ENCODE measurements around the gene RREB1. TPM values are rescaled to one million over a fixed set of nuclear protein-coding genes. Genes with fewer than 3 reads are reported as not detected.

RREB1 gene
- total and polyA plus RNA-seq, 2 experiments from 2014 or later, result 8.5 to 25.5 TPM

DNA sequence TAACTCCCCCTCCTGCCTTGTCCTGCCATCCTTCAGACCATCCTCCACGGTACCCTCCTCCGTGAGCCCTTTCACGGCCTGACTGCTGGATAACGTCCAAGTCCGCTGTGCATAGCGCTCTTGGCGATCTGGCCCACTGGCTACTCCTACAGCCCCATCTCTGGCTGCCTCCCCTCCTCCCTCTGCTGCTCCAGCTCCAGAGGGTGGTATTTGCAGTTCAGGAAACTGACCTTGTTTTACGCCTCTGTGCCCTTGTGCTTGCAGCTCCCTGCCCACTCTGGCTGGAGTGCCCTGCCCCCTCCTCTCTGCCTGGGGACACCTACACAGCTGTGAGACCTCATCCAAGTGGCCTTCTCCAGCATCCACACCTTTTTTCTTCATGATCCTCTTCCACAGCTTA, 6.5 kb upstream of the RREB1 start (continued):
- TF ChIP-seq, protein P1, sequence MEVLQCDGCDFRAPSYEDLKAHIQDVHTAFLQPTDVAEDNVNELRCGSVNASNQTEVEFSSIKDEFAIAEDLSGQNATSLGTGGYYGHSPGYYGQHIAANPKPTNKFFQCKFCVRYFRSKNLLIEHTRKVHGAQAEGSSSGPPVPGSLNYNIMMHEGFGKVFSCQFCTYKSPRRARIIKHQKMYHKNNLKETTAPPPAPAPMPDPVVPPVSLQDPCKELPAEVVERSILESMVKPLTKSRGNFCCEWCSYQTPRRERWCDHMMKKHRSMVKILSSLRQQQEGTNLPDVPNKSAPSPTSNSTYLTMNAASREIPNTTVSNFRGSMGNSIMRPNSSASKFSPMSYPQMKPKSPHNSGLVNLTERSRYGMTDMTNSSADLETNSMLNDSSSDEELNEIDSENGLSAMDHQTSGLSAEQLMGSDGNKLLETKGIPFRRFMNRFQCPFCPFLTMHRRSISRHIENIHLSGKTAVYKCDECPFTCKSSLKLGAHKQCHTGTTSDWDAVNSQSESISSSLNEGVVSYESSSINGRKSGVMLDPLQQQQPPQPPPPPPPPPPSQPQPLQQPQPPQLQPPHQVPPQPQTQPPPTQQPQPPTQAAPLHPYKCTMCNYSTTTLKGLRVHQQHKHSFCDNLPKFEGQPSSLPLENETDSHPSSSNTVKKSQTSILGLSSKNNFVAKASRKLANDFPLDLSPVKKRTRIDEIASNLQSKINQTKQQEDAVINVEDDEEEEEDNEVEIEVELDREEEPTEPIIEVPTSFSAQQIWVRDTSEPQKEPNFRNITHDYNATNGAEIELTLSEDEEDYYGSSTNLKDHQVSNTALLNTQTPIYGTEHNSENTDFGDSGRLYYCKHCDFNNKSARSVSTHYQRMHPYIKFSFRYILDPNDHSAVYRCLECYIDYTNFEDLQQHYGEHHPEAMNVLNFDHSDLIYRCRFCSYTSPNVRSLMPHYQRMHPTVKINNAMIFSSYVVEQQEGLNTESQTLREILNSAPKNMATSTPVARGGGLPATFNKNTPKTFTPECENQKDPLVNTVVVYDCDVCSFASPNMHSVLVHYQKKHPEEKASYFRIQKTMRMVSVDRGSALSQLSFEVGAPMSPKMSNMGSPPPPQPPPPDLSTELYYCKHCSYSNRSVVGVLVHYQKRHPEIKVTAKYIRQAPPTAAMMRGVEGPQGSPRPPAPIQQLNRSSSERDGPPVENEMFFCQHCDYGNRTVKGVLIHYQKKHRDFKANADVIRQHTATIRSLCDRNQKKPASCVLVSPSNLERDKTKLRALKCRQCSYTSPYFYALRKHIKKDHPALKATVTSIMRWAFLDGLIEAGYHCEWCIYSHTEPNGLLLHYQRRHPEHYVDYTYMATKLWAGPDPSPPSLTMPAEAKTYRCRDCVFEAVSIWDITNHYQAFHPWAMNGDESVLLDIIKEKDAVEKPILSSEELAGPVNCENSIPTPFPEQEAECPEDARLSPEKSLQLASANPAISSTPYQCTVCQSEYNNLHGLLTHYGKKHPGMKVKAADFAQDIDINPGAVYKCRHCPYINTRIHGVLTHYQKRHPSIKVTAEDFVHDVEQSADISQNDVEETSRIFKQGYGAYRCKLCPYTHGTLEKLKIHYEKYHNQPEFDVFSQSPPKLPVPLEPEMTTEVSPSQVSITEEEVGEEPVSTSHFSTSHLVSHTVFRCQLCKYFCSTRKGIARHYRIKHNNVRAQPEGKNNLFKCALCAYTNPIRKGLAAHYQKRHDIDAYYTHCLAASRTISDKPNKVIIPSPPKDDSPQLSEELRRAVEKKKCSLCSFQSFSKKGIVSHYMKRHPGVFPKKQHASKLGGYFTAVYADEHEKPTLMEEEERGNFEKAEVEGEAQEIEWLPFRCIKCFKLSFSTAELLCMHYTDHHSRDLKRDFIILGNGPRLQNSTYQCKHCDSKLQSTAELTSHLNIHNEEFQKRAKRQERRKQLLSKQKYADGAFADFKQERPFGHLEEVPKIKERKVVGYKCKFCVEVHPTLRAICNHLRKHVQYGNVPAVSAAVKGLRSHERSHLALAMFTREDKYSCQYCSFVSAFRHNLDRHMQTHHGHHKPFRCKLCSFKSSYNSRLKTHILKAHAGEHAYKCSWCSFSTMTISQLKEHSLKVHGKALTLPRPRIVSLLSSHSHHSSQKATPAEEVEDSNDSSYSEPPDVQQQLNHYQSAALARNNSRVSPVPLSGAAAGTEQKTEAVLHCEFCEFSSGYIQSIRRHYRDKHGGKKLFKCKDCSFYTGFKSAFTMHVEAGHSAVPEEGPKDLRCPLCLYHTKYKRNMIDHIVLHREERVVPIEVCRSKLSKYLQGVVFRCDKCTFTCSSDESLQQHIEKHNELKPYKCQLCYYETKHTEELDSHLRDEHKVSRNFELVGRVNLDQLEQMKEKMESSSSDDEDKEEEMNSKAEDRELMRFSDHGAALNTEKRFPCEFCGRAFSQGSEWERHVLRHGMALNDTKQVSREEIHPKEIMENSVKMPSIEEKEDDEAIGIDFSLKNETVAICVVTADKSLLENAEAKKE (CRISPR knock-in tag; IDR thresholded peaks at IDR 0.05), result no peak
- no peak for TF ChIP-seq JUNB (IDR thresholded peaks at IDR 0.05; ENCODE audit: unreplicated experiment)
- no peak for TF ChIP-seq ZNF331 (CRISPR knock-in tag; IDR thresholded peaks at IDR 0.05; ENCODE audit: low read depth)
- TF ChIP-seq ZNF114 (CRISPR knock-in tag; IDR thresholded peaks at IDR 0.05), result no peak
- no peak for TF ChIP-seq STAT1 (IDR thresholded peaks at IDR 0.05; ENCODE audit: unreplicated experiment)

DNA sequence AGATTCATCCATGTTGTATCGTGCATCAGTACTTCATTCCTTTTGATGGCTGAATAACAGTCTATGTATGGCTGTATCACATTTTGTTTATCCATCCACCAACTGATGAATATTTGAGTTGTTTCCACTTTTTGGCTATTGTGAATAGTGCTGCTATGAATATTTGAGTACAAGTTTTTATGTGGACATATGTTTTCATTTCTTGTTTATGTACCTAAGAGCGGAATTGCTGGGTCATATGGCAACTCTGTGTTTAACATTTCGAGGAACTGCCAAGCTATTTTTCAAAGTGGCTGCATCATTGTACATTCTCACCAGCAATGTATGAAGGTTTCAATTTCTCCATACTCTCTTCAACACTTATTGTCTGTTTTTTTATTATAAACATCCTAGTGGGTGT, 3.0 kb upstream of the RREB1 start:
- Histone ChIP-seq H2AFZ (no peak overlapping the region), H3K27ac (ENCODE audit: low read depth) (no peak overlapping the region), H3K9me2 (ENCODE audit: insufficient read depth) (no peaks in the 10 kb centered on the region), H3K4me2 (no peak overlapping the region), H3K4me3 (no peak overlapping the region), H3F3A (replicated peaks; ENCODE audit: low read depth) (0 out of 2 replicates have a peak, but pooled peaks cover 4% of the 10 kb centered on the region), H3K27me3 (ENCODE audit: insufficient read depth) (peaks cover 30% of the 10 kb centered on the region), H3K4me1 (ENCODE audit: insufficient read depth) (peaks cover 13% of the 10 kb centered on the region), H4K20me1 (replicated peaks; ENCODE audit: insufficient read depth) (peaks cover 2% of the 10 kb centered on the region), H3K79me2 (replicated peaks; ENCODE audit: insufficient read depth) (peaks cover 5% of the 10 kb centered on the region), H3K36me3 (ENCODE audit: insufficient read depth) (no peaks in the 10 kb centered on the region)
- Mint-ChIP-seq H3K4me3 (no peak overlapping the region), H3K36me3 (ENCODE audit: low read depth) (no peaks in the 10 kb centered on the region; the same call in 2 of the 3 replicates), H3K4me1 (peaks cover 29% of the 10 kb centered on the region), H3K27me3 (ENCODE audit: insufficient read depth, low read depth, poor library complexity) (peaks cover 17% of the 10 kb centered on the region), H3K27ac (no peak overlapping the region), H3K9me3 (no peaks in the 10 kb centered on the region; the same call in 2 of the 3 replicates)
- ATAC-seq (no peak), DNase-seq (ENCODE audit: low spot score) (no peak)
- TF ChIP-seq CREB1 (CRISPR knock-in tag; IDR thresholded peaks at IDR 0.05; ENCODE audit: low read depth) (no peak), EZH2 (IDR thresholded peaks at IDR 0.05; ENCODE audit: low read depth, unreplicated experiment) (no peak), EZH2phosphoT487 (IDR thresholded peaks at IDR 0.05; ENCODE audit: unreplicated experiment) (no peak), POLR2AphosphoS5 (IDR thresholded peaks at IDR 0.05; ENCODE audit: low read depth) (no peak), REST (IDR thresholded peaks at IDR 0.05; ENCODE audit: unreplicated experiment) (no peak), ZNF331 (CRISPR knock-in tag; IDR thresholded peaks at IDR 0.05; ENCODE audit: low read depth) (no peak), JUNB (IDR thresholded peaks at IDR 0.05; ENCODE audit: unreplicated experiment) (no peak)
- TF ChIP-seq, protein P2, sequence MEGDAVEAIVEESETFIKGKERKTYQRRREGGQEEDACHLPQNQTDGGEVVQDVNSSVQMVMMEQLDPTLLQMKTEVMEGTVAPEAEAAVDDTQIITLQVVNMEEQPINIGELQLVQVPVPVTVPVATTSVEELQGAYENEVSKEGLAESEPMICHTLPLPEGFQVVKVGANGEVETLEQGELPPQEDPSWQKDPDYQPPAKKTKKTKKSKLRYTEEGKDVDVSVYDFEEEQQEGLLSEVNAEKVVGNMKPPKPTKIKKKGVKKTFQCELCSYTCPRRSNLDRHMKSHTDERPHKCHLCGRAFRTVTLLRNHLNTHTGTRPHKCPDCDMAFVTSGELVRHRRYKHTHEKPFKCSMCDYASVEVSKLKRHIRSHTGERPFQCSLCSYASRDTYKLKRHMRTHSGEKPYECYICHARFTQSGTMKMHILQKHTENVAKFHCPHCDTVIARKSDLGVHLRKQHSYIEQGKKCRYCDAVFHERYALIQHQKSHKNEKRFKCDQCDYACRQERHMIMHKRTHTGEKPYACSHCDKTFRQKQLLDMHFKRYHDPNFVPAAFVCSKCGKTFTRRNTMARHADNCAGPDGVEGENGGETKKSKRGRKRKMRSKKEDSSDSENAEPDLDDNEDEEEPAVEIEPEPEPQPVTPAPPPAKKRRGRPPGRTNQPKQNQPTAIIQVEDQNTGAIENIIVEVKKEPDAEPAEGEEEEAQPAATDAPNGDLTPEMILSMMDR (conservative IDR thresholded peaks at IDR 0.05; ENCODE audit: low read depth in 2 of 2), result no peak

Measured in GM23338 (cell line).